GM12872 (cell line): ENCODE results near the gene DOCK3.

Source experiments
- TF ChIP-seq, protein P1 (sequence below): IDR thresholded peaks from 3 replicates; pipeline ENCODE4 v1.5.1; 2011; ENCODE audit warnings: low read depth, mild to moderate bottlenecking, low read length, moderate library complexity; ENCODE audit not compliant: insufficient read depth

Gene DOCK3

DNA sequence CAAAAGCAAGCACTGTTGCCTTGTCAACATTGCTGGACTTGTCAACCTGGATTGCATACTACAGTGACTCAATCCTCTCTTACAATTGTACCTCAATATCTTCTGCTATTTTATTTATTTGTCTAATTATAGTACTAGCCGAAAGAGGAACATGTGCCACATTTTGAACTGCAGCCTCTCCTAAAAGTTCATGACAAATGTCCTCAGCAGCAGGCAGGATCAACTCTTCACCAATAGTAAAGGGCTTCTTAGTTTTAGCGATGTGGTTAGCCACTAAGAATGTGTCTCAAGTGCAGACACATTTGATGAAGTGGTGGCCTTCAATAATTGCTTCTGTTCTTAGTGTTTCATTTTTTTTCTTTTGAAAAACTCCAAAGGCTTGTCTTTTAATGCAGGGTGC lies 13.2 kb downstream of the DOCK3 start:
- TF ChIP-seq, protein P1, sequence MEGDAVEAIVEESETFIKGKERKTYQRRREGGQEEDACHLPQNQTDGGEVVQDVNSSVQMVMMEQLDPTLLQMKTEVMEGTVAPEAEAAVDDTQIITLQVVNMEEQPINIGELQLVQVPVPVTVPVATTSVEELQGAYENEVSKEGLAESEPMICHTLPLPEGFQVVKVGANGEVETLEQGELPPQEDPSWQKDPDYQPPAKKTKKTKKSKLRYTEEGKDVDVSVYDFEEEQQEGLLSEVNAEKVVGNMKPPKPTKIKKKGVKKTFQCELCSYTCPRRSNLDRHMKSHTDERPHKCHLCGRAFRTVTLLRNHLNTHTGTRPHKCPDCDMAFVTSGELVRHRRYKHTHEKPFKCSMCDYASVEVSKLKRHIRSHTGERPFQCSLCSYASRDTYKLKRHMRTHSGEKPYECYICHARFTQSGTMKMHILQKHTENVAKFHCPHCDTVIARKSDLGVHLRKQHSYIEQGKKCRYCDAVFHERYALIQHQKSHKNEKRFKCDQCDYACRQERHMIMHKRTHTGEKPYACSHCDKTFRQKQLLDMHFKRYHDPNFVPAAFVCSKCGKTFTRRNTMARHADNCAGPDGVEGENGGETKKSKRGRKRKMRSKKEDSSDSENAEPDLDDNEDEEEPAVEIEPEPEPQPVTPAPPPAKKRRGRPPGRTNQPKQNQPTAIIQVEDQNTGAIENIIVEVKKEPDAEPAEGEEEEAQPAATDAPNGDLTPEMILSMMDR = no peak

DNA sequence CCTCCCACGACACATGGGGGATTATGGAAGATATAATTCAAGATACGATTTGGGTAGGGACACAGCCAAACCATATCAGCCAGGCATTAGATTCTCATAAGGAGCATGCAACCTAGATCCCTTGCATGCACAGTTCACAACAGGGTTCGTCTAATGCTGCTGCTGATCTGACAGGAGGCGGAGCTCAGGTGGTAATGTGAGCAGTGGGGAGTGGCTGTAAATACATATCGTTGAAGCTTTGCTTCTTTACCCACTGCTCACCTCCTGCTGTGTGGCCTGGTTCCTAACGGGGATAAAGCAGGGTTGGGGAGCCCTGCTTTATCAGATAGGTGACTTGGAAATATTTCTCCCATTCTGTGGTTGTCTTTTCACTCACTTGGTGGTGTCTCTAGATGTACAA lies 14.8 kb downstream of the DOCK3 start:
- TF ChIP-seq, protein P1 = no peak

DNA sequence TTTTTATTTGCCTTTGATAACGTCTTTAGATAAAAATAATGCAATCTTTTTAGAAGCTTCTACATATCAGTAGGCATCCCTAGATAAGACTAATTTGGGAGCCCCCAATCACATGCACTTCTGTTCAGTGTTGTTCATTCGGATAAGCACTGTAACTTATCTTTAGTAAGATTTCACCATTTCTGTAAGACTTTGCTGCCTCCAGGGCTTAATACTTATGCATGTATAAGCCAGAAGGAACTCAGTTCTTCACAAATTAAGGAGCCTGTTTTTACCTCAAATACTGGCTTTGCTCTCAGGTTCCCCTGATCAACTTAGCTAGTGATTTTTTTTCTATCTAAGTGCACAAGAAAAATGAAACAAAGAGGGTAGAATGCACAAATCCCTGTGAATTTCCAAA lies 20.3 kb downstream of the DOCK3 start:
- TF ChIP-seq, protein P1 = no peak

DNA sequence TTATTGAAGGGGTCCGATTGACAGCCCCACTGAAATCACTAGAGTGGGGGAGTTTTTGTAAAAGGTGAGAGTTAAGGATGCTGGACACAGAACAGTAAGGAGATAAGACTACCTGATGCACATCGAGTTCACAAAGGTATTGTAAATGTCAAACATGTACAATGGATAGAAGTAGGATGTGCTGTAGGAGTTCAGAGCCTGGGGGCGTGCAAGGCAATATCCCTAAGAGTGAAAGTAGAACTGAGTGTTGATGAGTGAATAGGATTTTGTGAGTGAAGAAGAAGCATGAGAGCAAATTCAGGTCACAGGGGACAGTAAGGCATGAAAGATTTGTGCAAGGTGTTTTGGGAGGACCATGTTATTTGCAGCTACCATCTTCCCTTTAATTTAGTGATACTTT lies 21.5 kb downstream of the DOCK3 start:
- TF ChIP-seq, protein P1 = no peak

DNA sequence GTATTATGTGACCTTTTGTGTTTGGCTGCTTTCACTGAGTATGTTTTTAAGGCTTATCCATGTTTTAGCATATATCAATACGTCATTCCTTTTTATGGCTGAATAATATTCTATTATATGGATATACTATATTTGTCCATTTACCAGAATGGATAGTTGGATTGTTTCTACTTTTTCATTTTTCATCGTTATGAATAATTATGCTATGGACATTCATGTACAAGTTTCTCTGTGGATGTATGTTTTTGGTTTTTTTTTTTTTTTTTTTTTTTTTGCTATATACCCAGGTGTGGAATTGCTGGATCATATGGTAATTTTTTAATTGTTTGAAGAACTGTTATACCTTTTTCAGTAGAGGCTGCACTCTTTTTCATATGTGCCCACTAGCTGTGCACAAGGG lies 23.5 kb downstream of the DOCK3 start:
- TF ChIP-seq, protein P1 = no peak

DNA sequence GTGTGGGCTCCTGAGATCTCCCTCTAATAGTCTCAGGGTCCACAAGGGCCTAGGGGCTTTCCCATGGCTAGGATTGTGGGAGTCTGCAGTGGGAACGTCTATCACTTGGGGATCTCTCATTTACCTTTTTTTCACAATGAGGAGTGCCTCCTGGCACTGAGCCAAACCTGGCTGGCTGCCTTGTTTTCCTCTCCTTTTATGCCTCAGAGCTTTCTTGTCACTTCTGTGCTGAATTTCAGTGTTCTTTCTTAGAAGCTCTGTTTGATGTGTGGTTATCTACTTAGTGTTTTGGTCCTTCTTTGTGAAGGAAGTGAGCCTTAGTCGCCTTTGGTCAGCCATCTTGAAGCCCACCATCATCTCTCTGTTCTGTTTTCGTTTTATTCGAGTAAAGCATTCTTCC lies 33.9 kb downstream of the DOCK3 start:
- TF ChIP-seq, protein P1 = no peak

DNA sequence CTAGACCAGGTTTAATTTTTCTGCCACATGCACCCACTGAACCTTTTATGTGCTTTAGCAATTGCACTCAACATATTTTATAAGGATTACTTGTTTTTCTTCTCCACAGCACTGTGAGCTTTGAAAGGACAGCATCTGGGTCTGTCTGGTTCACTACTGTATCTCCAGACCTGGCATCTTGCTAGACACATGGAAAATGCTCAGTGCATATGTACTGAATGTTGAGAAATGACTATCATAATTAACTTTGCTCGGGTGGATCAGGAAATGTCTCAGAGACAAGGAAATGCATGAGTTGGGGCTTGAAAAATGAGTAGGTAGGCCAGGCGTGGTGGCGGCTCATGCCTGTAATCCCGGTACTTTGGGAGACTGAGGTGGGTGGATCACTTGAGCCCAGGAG lies 40.2 kb downstream of the DOCK3 start:
- TF ChIP-seq, protein P1 = no peak

DNA sequence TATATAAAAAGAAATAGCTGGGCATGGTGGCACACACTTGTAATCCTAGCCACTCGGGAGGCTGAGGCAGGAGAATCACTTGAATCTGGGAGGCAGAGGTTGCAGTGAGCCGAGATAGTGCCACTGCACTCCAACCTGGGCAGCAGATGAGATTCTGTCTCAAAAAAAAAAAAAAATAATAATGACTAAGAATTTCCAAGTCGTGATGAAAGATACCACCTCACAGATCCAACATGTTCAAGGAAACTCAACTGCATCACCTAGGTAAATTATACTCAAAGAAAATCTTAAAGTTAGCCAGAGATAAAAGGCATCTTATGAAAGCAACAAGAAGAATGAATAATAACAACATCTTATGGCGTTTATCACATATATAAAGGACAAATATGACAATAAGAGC lies 50.1 kb downstream of the DOCK3 start:
- TF ChIP-seq, protein P1 = no peak
